Hepatocyte (in vitro differentiated cells): ENCODE data around the gene KCNMB1.

Experiments used
- CTCF ChIP-seq: fragments of 200-600 bp; sonication (generic); IDR thresholded peaks from 2 replicates; pipeline ENCODE4 v1.5.1; 2016; ENCODE audit warnings: antibody characterized with exemption, mild to moderate bottlenecking; ENCODE audit not compliant: poor library complexity
- EZH2 ChIP-seq: fragments of 200-600 bp; sonication (generic); IDR thresholded peaks from 2 replicates; pipeline ENCODE4 v1.6.1; 2016; ENCODE audit warnings: antibody characterized with exemption, mild to moderate bottlenecking, borderline replicate concordance
- EZH2phosphoT487 ChIP-seq: fragments of 200-600 bp; sonication (generic); IDR thresholded peaks from one replicate; pipeline ENCODE4 v1.6.1; 2018; ENCODE audit warnings: antibody characterized with exemption, mild to moderate bottlenecking, low read depth, moderate library complexity; ENCODE audit not compliant: unreplicated experiment, severe bottlenecking

DNA sequence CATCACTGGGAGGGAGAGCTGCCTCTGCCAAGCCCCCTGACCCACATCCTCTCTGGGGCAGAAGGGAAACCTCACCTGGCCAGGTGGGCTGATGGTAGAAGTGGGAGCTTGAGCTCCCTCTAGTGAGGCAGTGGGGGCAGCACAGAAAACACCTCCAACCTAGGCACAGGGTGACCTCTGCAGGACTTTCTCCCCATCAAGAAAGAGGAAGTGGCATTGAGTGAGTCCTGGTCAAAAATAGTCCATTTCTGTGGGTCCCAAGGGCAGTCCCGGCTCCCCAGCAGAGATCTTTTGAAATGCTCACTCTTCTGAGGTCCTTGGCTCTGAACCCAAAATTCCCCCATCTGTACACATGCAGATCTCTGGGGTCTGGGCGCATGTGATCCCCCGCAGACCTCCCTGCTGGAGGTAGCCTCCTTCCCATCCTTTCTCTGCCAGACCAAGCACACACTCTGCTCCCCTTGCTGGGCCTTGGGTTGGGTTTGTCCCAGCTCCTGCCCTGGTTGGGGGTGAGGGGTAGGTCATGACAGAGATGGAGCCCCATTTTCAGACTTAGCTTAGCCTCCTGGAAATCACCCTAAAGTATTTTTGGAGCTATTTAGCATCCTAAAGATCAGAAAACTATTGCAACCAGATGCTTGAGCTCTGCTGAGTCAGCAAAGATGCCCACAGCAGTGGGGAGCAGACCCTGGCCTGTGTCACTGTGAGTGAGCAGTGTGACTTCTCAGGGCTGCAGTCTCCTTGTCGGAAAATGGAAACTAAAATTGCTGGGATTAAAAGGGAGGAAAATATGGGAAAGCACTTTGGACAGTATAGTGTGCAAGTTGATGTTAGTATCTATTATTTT is 50.0 kb downstream of the KCNMB1 start:
- TF ChIP-seq CTCF (peak; percentile 32), EZH2 (no peak), EZH2phosphoT487 (no peak)
